ENCODE data around the gene PATJ.

The PATJ gene

DNA sequence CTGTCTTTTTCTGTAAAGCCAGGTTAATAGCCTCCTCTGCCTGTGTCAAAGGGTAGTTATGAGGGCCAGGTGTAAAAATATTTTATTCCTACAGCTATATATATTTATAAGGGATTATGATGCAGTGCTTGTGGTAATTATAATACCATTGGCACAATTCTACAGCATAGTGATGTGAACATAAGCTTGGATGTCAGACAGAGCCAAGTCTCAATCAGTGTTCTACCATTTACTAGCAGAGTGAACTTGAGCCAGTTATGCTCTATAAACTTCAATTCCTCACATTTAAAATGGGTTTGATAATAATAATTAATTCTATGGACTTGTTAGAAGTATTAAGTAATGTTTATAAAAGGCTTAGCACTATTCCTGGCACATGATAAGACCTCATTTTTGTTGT is 300.9 kb downstream of the PATJ start:
- no peak for DNase-seq (ENCODE audit: low read depth in 2 of 2, low spot score in 1 of 2)

DNA sequence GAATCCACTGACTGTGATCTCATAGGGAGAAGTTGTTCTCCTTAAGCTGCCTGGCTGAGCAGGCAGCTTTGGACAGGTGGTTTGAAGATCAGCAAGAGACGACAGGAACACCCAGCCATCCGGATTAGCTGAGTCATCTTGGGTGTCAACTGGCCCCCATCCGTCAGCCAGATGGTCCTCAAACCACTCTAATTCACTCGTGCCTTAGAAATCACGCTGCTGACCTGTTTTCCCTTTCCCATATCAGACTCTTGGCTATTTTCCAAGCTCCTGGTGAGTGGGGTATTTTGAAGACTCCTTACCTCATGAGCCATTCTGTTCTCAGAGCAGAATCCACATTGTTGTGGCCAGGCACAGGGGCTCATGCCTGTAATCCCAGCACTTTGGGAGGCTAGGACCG is 303.3 kb downstream of the PATJ start:
- no peak for DNase-seq (ENCODE audit: low read depth in 2 of 2, low spot score in 1 of 2)

DNA sequence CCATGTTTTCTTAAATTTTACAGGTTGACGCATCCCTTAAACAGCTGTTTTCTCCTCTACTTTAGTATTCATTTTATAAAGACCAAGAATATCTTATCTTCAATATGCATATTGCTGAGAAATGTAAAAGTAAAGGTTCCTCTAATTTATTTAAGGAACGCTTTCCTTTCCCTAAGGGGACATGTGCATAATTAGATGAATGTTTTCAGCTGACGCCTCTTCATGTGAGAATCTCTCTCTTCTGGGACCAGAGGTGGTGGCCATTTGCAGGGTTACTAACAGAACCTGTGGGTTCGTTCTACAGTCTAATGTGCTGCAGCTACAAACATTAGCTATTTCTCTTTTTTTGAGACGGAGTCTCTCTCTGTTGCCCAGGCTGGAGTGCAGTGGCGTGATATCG is 304.6 kb downstream of the PATJ start:
- no peak for DNase-seq (ENCODE audit: low read depth in 2 of 2, low spot score in 1 of 2)

DNA sequence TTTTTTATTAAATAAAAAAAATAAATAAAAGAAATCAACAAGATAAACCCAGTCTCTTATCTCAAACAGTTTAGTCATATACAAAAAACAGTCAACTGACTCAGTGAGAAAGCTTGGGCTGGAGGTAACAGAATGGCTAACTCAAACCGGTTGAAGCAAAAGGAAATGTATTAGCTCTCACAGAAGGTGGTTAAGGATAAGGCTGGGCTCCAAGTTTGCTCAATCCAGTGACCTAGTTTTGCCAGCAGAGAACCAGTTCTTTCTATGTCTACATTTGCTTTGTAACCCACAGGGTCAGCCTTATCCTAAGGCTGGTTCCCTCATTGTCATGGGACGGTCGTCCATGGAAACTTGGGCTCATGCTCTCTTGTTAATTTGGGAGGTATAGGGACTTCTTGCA is 307.9 kb downstream of the PATJ start:
- no peak for DNase-seq (ENCODE audit: low read depth in 2 of 2, low spot score in 1 of 2)

DNA sequence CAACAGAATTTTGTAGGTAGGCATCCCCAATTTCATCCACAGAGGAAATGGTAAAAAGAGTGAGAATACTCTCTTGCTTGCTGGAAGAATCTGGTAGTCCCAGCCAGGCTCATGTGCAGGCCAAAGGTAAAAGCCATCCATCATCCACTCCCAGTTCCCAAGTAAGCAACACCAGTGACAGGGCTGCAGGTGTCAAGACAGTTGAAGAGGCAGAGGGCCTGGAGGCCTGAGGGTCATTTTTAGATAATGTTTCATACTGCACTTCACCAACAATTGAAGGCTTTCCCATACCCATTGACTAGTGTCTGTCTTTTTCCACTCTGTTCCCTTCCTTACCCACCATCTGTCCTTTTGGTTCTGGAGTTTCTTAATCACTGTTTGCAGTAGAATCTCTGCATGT is 310.7 kb downstream of the PATJ start:
- no peak for DNase-seq (ENCODE audit: low read depth in 2 of 2, low spot score in 1 of 2)

DNA sequence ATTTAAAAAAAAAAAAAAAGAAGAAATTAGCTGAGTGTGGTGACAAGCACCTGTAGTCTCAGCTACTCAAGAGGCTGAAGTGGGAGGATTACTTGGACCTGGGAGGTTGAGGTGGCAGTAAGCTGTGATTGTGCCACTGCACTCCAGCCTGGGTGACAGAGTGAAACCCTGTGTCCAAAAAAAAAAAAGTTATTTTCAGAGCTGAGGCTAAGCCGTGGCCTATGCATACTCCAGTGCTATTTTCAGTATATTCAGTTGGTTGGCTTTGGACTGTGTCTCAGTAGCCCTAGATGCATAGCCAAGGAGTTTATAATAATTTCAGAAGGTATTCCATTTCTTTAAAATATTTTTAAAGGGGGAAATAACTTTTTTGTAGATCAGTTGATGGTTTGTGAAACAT is 311.9 kb downstream of the PATJ start:
- DNase-seq (ENCODE audit: low read depth in 2 of 2, low spot score in 1 of 2) = no peak

DNA sequence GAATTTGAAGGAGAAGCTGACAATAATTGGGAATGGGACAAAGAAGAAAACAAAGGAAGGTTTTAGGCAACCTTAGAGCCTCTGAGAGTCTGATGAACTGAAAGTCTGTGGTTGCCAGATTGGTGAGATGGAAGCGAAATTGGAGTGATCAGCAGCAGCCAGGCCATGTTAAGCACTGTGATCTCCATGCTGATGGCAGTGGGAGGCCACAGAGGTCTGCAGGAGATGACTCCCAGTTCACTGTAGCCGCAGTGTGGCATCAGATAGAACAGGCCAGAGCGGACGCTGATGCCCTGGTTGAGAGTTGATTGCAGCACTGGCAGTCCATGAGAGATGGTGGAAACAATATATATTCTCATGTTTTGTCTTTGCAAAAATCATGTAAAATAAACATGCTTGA is 314.9 kb downstream of the PATJ start:
- no peak for DNase-seq (ENCODE audit: low read depth in 2 of 2, low spot score in 1 of 2)

DNA sequence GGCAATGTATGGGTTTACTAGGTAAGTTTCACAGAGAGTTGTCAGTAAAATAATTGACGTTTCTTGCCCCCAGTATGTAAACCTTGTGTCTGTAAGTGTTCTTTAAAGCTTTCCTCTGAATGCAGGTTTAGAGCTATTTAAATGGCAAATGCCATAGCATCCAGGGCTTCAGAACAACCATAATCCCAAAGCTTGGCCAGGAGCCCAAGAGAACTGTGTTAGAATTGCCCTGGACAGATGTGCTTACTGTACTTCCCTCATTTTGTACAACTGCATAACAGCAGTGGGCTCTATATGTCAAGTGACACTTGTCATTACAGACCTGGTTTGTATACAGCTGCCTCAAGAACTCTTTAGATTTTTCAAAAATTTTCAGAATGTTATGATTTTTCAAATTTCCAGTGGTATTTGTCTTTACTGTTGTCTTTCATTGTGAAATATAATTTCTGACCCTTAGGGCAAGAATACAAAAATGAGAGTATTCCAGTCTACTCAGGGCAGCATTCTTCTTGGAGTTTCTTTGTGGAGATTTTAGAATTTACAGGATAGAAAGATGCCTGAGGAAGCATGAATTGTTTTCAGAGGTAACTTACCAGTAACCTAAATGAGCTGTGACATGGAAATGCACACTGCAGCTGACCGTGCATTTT is 315.5 kb downstream of the PATJ start:
- no peak for DNase-seq (ENCODE audit: low read depth in 2 of 2, low spot score in 1 of 2)

DNA sequence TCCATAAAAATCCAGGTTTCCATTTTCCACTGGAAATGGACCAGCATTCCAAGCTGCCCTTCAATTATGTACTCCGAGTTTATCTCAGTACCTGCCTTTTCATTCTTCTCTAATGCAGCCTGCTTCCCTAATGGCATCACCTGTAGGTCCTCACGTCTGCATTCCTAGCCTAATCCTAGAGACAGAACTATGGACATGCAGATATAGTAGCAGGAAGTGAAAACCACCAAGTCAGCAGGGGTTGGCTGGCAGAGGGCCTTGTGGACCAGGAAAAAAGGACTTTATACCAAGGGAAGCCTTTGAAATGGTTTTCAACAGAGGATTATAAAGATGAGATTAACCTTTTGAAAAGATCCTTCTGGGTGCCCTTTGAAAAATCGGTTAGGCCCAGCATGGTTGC is 316.7 kb downstream of the PATJ start:
- no peak for DNase-seq (ENCODE audit: low read depth in 2 of 2, low spot score in 1 of 2)

DNA sequence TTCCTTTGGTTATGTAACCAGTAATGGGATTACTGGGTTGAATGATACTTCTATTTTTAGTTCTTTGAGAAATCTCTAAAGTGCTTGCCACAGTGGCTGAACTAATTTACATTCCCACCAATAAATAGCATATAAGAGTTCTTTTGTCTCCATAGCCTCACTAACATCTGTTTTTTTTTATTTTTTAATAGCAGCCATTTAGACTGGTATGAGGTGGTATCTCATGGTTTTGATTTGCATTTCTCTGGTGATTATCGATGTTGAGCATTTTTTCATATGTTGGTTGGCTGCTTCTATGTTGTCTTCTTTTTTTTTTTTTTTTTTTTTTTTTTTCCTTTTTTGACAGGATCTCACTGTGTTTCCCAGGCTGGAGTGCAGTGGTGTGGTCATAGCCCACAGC is 319.8 kb downstream of the PATJ start:
- DNase-seq (ENCODE audit: low read depth in 2 of 2, low spot score in 1 of 2) = no peak

DNA sequence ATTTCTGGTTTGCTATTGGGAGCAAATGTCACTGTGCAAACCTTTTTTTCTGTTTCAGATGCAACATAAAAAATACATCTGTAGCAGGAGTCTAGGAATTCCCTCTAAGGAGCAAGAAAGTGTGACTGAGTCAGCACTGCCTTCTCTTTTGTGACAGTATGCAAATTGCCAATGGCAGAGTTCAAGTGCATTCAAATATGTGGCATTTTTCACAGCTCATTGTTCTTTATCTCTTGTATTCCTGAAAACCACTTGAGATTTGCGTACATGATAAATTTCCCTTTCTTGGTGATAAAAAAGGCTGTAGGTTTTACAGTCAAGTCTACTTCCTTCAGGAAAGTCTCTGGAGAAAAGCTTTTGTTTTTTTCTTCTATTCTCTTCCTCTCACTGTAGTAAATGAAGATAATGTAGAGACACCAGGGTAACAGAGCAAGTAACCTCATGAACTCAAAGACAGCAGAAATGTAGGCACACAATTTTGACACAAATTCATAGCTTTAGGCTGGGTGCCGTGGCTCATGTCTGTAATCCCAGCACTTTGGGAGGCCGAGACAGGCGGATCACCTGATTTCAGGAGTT is 322.6 kb downstream of the PATJ start:
- DNase-seq (ENCODE audit: low read depth in 2 of 2, low spot score in 1 of 2) = no peak

DNA sequence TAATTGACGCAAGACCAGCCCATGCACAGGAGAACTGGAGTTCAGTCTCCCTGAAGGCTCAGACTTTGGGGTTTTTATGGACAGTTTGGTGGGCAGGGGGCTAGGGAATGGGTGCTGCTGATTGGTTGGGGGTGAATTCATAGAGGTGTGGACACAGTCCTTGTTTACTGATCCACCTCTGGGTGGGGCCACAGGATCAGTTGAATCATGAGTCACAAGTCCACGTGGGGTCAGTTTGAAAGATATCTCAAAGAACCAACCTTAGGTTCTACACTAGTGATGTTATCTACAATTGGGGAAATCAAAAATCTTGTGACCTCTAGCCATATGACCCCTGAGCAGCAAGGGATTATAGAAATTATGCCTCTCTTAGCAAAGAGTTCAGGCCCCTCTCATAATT is 324.4 kb downstream of the PATJ start:
- no peak for DNase-seq (ENCODE audit: low read depth in 2 of 2, low spot score in 1 of 2)

DNA sequence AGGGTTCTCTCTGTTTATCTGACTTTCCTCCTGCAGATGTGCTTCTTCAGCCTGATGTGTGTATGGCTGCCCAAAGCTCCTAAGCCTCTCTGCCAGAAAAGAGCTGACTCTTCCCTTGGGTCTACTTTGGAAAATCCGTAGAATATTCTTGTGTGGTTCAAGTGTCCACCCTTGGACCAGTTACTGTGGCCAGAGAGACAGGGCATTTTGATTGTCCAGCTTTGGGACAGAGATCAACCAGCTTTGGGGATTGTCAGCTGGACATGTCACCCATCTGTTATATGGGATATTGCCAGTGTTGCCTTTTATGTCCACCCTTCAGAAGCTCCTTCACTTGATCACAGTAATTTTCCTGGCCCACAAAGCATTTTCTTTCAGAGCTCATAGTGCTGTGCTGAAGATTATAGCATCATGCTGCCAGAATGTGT is 326.1 kb downstream of the PATJ start:
- DNase-seq (ENCODE audit: low read depth in 2 of 2, low spot score in 1 of 2) = no peak

DNA sequence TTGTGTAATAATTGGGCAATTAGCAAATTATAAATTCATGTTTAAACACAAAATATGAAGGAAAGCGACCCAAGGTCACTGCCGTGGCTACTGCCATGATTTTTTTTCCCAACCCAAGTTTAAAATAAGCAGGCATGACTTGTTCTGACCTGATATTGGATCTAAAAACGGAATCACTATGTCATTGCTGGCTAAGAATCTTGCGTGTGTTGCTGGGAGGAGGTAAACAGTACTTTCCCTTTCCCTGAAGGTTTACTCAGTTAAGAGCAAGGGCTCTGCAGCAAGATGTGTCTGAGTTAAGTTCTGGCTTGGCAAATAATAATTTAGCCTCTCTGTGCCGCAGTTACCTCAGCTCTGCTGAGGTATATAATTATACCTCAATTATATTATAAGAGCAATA is 326.7 kb downstream of the PATJ start:
- DNase-seq (ENCODE audit: low read depth in 2 of 2, low spot score in 1 of 2) = no peak

DNA sequence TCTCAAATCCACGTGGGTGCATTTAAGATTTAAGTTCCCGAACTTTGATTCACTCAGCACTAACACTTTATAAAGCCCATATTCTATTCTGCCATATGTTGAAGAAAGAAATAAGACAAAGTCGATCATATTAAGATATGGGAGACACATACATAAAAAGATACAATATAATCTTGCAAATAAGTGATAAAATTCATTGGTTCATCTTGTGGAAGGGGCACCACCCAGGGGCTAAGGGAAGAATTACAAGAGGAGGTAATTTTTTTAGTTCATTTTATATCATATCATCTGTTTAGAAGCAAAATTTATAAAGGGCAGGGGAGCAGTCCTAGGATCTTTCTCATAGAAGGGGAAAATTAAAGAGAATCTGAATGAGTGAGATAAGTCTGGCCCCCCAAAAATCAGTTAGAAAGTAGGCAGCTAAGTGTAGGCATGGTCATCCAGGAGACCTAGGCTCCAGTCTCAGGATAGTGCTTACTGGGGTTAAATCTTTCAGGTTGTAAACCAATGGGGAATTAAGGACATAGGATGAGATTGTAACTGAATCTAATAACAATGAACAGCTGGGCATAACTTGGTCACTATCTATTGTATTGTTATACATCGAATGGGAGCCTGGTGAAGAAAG is 328.2 kb downstream of the PATJ start:
- DNase-seq (ENCODE audit: low read depth in 2 of 2, low spot score in 1 of 2) = no peak

DNA sequence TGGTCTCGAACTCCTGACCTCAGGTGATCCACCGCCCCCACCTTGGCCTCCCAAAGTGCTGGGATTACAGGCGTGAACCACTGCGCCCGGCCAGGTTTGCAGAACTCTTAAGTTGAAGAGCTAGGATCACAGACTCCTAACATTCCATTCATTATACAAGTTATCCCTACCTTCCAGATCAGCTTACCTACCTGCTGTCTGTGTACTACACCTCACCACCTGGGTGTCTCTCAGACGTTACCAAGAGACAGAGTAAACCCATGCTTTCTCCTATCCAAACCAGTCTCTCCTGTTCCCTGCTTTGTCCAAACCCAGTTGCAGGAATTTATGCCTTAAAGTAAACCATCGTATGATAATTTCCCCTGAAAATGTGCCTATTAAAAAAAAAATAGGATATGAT is 329.4 kb downstream of the PATJ start:
- DNase-seq (ENCODE audit: low read depth in 2 of 2, low spot score in 1 of 2) = no peak

DNA sequence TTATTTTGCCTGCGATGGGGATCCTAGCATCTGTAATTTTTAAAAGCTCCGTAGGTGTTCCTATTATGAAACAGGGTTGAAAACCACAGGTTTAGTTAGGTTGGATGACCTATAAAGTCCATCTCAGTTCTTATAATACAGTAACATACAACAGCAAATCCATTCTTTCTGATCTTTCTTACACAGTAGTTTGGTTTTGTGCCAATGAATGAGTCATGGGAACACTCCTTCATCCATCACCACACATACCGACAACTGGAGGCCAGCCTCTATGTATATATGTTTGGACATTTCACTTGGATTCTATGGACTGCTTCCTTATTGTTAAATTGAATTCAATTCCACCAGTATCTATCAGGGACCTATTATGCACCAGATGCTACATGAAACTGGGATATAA is 334.0 kb downstream of the PATJ start:
- DNase-seq (ENCODE audit: low read depth in 2 of 2, low spot score in 1 of 2) = no peak

DNA sequence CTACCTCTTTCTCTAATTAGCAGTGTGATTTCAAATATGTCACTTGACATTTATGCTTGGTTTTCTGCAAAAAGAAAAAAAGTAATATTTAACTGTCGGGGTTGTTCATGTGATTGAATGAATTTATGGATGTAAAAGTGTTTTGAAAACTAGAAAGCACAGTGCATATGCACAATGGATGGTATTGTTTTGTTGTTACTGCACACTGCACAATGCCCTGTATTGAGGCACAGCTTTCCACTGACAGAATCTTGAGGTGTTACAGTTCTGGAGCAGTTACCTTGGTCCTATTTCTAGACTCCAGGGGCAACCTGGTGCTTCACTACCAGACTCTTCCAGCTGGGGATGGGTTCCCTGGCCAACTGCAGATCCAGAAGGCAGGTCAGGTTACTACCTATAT is 335.5 kb downstream of the PATJ start:
- DNase-seq (ENCODE audit: low read depth in 2 of 2, low spot score in 1 of 2) = no peak

DNA sequence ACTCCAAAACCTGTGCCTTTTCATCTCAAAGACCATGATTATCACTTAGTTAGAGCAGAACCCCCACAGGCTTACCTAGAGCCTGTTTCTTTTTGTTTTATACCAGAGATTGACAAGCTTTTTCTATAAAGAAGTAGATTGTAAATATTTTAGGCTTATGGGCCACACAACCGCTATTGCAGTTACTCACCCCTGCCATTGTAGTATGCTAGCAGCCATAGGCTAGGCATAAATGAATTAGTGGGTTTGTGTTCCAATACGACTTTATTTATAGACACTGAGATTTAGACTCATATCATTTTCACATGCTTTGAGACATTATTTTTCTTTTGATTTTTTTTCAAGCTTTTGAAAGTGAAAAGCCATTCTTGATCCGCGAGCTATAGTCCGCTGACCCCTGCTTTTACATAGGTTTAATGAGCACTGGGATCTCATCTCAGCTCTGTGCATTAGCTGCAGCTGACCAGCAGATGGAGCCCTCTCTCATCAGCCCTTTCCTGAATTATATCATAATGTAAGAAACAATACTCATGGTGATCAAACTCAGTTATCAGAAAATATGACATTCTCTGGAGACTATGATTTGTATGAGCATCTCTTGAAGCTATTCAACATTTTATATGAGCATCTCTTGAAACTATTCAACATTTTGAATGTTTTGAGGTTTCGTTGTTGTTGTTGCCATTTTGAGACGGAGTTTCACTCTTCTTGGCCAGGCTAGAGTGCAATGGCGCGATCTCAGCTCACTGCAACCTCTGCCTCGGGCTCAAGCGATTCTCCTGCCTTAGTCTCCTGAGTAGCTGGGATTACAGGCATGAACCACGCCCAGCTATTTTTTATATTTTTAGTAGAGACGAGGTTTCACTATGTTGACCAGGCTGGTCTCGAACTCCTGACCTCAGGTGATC is 340.4 kb downstream of the PATJ start:
- no peak for DNase-seq (ENCODE audit: low read depth in 2 of 2, low spot score in 1 of 2)

DNA sequence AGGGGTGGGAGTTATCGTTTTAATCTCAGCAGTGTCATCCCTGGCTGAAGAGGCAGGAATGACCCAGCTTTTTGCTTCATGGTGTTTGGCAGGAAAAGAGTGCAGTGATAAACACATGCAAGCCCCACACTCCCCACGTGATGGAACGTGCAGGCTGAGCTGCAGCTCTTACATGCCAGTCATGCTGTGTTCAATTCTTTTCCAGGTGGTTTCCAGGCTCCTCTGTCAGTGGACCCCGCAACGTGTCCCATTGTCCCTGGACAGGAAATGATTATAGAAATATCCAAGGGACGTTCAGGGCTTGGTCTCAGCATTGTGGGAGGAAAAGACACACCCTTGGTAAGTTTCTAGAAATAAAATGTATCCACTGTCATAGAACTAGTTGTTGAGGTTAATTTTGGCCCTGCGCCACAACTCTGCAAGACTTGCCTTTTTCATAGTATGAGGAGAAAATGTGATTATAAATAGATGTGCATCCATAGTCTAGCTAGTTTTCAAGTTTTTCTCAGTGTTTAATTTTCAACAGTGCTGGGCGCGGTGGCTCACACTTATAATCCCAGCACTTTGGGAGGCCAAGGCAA is 342.1 kb downstream of the PATJ start:
- DNase-seq (ENCODE audit: low read depth in 2 of 2, low spot score in 1 of 2) = no peak

DNA sequence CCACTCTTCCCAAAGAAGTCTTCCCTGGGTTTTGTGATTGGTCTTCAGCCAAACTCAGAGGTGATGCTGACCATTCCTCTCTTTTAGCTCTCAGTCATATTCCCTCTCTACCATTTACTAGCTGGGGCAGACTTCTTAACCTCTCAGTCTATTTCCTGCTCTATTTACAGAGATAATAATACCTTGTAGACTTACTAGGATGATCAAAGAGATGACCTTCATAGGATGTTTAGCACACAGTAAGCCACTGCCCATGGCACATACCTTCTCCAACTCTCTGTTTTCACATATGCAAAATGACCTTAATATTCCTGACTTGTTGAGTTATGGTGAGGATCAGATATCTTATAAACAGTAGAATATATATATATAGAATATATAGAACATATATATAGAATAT is 346.2 kb downstream of the PATJ start:
- no peak for DNase-seq (ENCODE audit: low read depth in 2 of 2, low spot score in 1 of 2)

DNA sequence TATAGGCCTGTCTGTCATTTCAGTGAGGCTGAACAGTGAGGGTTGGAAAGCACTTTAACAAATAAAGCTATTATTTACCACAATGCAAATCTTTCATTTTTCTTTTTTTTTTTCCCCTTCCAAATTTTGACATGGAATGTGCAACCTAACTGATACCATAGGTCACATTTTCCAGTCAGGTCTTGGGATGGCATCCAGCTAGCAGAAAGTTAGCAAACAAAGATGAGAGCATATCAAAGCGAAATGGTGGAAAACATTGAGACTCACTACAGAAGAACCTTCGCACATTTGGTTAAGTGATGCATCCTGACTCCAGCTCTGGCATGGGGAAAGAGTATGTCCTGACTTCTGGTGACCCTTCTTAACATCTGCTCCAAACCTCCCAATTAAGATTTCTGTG is 347.3 kb downstream of the PATJ start:
- no peak for DNase-seq (ENCODE audit: low read depth in 2 of 2, low spot score in 1 of 2)
